Endothelial cell of umbilical vein (primary cell): Measurements from ENCODE around the gene SPACA7.

ENCODE experiments used
- EZH2 ChIP-seq: IDR thresholded peaks from 2 replicates; pipeline ENCODE4 v1.6.1; 2012; ENCODE audit warnings: borderline replicate concordance, low read depth, mild to moderate bottlenecking, moderate library complexity, low read length, inconsistent platforms; ENCODE audit not compliant: severe bottlenecking
- GATA2 ChIP-seq: IDR thresholded peaks from 2 replicates; pipeline ENCODE4 v1.7.0; 2011; ENCODE audit warnings: low read depth, mild to moderate bottlenecking, moderate library complexity, mixed read lengths, low read length; ENCODE audit not compliant: insufficient read length, insufficient read depth
- MYC ChIP-seq: IDR thresholded peaks from one replicate; pipeline ENCODE4 v1.6.1; 2011; ENCODE audit warnings: mild to moderate bottlenecking, low read depth, low read length
- POLR2A ChIP-seq: IDR thresholded peaks from 2 replicates; pipeline ENCODE4 v1.6.1; 2012; ENCODE audit warnings: low read depth, mild to moderate bottlenecking, control low read depth, low read length
- POLR2AphosphoS5 ChIP-seq: IDR thresholded peaks from 2 replicates; pipeline ENCODE4 v1.6.1; 2012; ENCODE audit warnings: low read depth, mild to moderate bottlenecking, control low read depth, low read length, moderate library complexity; ENCODE audit not compliant: insufficient read depth
- TF ChIP-seq, protein P1 (sequence below): IDR thresholded peaks from 2 replicates; pipeline ENCODE4 v1.6.1; 2011; ENCODE audit not compliant: insufficient read depth, insufficient read length
- TF ChIP-seq, protein P2 (sequence below), 2 donors: IDR thresholded peaks; 1 replicate in 1 of 2; 2 replicates in 1 of 2; pipeline ENCODE4 v1.5.1; 2011; ENCODE audit warnings: low read length in 2 of 2, mild to moderate bottlenecking in 2 of 2, moderate library complexity in 2 of 2, control low read depth in 1 of 2, inconsistent platforms in 1 of 2, low read depth in 1 of 2; ENCODE audit not compliant: insufficient read depth in 1 of 2; ENCODE audit errors: extremely low read depth in 1 of 2

DNA sequence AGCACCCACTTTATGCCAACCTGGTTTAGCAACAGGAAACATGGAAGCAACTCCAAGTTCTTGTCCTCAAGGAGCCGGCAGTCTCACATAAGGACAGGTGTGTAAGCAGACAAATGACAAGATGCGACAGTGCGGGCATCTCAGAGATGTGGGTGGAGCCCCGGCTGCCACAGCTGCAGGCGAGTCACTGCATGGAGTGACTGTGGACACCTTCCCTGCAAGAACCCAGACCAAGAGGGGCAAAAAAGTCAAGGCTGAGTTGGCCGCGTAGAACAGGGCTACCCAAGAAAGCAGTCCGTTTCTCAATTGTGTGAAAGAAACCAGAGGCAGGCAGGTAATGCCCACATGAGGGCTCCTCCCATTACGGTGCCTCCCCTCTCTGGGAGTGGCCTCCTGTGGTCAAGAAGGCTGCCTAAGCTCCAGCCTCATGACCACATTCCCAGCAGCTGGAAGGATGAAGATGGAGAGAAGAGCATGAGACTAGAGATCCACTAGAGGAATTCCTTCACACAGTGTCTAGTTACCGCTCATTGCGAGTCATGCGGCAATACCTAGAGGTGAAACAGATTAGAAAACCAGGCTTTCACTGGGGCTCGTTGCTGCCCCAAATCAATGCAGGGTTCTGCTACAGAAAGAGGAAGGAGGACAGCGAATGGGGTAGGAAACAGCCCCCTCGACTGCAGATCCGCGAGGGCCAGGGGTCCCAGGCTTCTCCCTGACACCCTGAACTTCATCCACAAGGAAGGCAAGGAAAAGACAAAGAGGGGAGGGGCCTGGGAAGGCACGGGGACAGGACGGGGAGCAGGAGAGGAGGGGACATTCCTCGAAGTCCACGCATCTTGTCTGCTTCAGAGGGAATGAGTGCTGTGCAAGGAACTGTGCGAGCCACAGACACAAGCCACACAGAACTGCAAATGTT, 80.2 kb downstream of the SPACA7 start:
- TF ChIP-seq, protein P1, sequence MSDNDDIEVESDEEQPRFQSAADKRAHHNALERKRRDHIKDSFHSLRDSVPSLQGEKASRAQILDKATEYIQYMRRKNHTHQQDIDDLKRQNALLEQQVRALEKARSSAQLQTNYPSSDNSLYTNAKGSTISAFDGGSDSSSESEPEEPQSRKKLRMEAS = no peak
- TF ChIP-seq POLR2AphosphoS5 (no peak), GATA2 (no peak), EZH2 (no peak), POLR2A (no peak), MYC (no peak)
- TF ChIP-seq, protein P2, sequence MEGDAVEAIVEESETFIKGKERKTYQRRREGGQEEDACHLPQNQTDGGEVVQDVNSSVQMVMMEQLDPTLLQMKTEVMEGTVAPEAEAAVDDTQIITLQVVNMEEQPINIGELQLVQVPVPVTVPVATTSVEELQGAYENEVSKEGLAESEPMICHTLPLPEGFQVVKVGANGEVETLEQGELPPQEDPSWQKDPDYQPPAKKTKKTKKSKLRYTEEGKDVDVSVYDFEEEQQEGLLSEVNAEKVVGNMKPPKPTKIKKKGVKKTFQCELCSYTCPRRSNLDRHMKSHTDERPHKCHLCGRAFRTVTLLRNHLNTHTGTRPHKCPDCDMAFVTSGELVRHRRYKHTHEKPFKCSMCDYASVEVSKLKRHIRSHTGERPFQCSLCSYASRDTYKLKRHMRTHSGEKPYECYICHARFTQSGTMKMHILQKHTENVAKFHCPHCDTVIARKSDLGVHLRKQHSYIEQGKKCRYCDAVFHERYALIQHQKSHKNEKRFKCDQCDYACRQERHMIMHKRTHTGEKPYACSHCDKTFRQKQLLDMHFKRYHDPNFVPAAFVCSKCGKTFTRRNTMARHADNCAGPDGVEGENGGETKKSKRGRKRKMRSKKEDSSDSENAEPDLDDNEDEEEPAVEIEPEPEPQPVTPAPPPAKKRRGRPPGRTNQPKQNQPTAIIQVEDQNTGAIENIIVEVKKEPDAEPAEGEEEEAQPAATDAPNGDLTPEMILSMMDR (IDR thresholded peaks at IDR 0.05; ENCODE audit: extremely low read depth in 1 of 2, insufficient read depth in 1 of 2, low read depth in 1 of 2, low read length in 2 of 2) = no peak
